ENCODE data around the gene DMGDH. TPM values are rescaled to one million over a fixed set of nuclear protein-coding genes. Genes with fewer than 3 reads are reported as not detected.

DMGDH gene
- total RNA-seq, result under 1 TPM in 1 of 2 experiments, not detected in 1; 0.67 TPM

DNA sequence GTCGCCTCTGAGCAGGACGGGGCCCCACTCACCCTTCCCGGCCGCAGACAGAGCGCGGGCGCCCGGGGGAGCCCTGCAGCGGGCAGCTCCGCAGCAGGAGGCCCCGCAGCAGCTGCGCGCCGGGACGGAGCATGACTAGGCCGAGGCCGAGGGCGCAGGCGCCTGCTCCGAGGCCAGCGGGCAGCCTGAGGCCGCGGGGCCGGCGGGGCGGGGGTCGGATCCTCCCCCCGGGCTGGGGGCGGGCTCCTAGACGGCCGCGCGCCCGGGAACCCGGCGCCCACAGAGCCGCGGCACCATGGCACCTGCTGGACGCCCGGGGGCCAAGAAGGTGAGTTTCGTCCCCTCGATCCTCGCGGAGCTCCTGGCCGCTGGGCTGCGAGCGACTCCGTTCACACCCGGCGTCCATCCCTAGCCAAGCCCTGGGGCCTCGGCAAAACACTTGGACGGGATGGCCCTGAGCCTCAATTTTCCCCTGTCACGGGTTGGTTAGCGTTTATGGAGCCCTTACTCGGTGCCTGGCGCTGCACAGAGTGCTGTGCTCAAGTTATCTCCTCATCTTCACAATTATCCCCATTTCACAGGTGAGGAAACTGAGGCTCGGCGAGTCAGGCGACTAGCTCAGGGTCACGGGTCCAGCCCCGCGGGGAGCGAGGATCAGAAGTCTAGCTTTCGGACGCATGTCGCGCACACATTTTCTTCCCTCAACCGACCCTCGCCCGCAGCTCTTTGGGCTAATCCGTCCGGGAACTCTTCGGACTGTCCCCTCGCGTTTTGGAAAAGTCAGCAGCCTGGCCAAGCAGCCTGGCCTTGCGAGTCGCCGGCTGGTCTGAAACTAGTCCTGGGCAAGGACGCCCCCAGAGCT, at the start of gene DMGDH, which contains the start of gene BHMT2:
Gene DMGDH (minus strand): TSS at position 187 of the 862 bp plus-strand sequence. CDS start 54 bp downstream, at position 133.
Gene BHMT2 (plus strand): TSS at position 280 of the 862 bp plus-strand sequence. CDS start 16 bp downstream, at position 296.
- H3K27ac Mint-ChIP-seq, result no peak within 1 kb of the TSS
- ATAC-seq (ENCODE audit: low read depth) (peak; percentile 47), DNase-seq (peak; percentile 31)
- POLR2A ChIA-PET, result no interaction called here
- peaks cover 45% of the 10 kb centered on the region for H3K27me3 Mint-ChIP-seq
- H3K9me3 Mint-ChIP-seq, result peaks cover 10% of the 10 kb centered on the region
- H3K4me3 Mint-ChIP-seq, result no peak within 1 kb of the TSS
- H3K36me3 Mint-ChIP-seq, result peaks cover 3% of the 10 kb centered on the region
- peaks cover 4% of the 10 kb centered on the region for H3K4me1 Mint-ChIP-seq

DNA sequence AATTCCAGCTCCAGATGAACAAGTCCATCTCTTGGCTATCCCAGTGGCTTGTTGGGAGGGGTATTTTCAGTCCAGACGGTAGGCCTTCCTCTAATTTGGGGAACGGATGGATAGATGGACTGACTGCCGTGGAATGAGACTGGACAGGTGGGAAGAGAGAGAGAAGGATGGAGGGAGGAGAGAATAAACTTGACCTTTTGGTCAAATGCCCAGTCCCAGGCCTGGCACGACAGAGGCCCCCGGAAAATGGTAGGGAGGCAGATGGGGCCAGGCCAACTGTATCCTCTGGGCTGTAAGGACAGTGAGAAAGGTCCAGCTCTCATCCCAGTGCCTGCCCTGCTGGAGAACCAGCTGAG, 43.2 kb upstream of the DMGDH start:
- ATAC-seq (ENCODE audit: low read depth) (no peak), DNase-seq (no peak)
- POLR2A ChIA-PET, result no interaction called here
- H3K27ac Mint-ChIP-seq, result no peak overlapping the region
- H3K4me1 Mint-ChIP-seq, result peaks cover 5% of the 10 kb centered on the region
- H3K36me3 Mint-ChIP-seq, result no peaks in the 10 kb centered on the region
- H3K4me3 Mint-ChIP-seq, result no peak overlapping the region
- H3K9me3 Mint-ChIP-seq, result no peaks in the 10 kb centered on the region
- peaks cover 67% of the 10 kb centered on the region for H3K27me3 Mint-ChIP-seq

DNA sequence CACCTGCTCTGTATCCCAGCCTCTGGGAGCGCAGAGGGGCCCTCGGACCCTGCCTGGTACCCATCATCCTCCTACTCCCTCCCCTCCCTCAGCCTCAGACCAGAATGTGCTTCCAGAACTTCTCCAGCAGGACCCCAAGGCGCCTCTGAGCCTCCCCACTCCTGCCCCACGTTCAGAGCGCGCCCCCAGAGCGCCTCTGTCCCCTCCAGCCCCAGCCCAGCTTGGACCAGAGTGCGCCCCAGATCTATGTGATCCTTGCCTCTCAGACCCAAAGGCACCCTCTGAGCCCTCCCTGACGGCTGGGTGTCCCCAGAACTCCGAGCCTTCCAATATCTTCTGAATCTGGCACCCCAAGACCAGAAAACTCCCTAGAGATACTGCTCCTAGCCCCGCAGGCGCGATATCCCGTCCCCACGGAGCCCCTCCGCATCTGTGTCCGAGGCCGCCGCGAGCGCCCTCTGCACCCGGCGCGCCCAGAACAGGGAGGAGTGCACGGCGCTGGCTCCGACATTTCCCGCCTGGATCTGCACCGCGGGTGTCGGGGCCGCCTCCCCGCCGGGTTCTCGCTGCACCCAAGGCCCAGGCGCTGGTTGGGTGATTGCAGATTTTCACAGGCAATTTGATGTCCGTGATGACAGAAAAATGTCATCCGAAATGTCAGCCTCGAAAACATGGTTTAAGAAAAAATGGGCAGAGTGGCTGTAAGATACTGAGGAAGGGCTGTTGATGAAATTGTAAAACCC, 42.7 kb upstream of the DMGDH start:
- Mint-ChIP-seq H3K4me1 (peaks cover 6% of the 10 kb centered on the region), H3K9me3 (no peaks in the 10 kb centered on the region), H3K36me3 (no peaks in the 10 kb centered on the region), H3K27ac (no peak overlapping the region), H3K4me3 (no peak overlapping the region), H3K27me3 (peaks cover 72% of the 10 kb centered on the region)
- DNase-seq (no peak), ATAC-seq (ENCODE audit: low read depth) (no peak)
- POLR2A ChIA-PET, result no interaction called here

DNA sequence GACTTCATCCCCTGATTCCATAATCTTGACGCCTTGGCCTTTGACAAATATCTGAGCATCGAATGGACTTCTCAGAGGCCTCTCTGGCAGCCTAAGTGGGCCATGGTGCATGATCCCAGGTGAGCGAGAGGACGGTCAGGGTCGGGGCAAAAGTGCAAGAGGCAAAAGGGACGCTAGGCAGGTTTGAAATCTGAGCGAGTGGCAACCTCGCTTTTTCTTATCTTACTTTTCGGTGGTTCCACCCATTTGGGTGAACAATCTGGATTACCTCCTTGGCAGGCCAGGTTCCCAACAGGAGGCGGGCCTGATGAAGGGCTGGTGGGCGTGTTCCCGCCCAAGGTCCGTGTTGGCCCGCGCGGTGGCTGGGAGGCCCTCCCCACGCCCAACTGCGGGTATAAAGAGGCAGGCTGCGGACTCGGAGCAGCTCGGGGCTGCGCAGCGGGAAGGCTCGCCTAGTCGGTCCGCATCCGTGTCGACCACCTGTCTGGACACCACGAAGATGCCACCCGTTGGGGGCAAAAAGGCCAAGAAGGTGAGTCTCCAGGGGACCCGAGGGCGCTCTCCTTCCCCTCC, 42.0 kb upstream of the DMGDH start, which contains the start of gene BHMT:
Gene BHMT (plus strand): TSS at position 423 of the 573 bp plus-strand sequence. CDS start 77 bp downstream, at position 500.
- Mint-ChIP-seq H3K27me3 (peaks cover 75% of the 10 kb centered on the region), H3K27ac (no peak within 1 kb of the TSS), H3K4me1 (peaks cover 9% of the 10 kb centered on the region), H3K9me3 (no peaks in the 10 kb centered on the region), H3K4me3 (no peak within 1 kb of the TSS), H3K36me3 (no peaks in the 10 kb centered on the region)
- ATAC-seq (ENCODE audit: low read depth) (no peak), DNase-seq (no peak)
- POLR2A ChIA-PET, result no interaction called here

DNA sequence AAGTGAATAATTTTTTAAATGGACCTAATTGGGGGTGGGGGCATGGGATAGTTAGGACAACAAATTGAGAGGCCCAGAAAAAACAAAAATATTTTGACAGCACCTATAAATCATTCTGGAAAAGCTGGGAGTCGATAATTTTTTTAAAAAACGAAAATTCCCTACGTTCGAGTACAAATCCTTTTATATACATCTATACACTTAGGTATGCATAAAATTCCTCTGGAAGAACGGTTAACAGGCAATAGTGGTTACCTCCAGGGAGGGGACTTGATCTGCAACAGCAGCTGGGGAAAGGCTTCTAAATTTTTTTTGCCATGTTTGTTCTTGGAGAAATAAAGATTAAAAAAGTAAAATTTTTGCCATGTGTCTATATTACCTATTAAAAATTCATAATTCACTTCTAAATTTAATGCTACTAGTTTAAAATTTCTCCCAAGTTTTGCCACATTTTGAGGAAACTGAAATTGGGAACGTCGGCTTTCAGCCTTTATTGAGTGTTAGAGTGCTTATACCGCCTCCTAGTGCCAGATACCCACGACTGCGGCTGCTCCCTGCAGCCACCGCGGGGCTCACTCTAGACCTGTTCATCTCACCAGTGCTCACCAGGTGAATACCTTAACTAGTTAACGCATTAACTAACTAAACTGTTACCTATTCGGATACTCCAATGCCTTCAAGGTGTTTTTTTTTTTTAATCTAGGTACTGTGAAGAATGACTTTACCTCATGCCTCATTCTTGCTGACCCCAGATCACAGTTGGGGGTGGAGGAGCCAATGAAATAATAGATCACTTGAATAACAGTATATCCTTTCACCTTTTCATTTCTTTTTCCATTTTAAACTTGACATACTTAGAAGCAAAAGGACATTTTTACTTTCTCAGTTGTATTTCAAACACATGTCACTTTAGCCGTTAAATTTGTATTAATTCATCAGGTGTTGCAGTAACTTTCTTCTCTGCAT, 40.3 kb upstream of the DMGDH start:
- no peaks in the 10 kb centered on the region for H3K36me3 Mint-ChIP-seq
- ATAC-seq (ENCODE audit: low read depth) (peak; percentile 50), DNase-seq (peak; percentile 32)
- POLR2A ChIA-PET, result no interaction called here
- no peak overlapping the region for H3K27ac Mint-ChIP-seq
- H3K27me3 Mint-ChIP-seq, result peaks cover 74% of the 10 kb centered on the region
- H3K9me3 Mint-ChIP-seq, result no peaks in the 10 kb centered on the region
- H3K4me3 Mint-ChIP-seq, result no peak overlapping the region
- peaks cover 9% of the 10 kb centered on the region for H3K4me1 Mint-ChIP-seq

DNA sequence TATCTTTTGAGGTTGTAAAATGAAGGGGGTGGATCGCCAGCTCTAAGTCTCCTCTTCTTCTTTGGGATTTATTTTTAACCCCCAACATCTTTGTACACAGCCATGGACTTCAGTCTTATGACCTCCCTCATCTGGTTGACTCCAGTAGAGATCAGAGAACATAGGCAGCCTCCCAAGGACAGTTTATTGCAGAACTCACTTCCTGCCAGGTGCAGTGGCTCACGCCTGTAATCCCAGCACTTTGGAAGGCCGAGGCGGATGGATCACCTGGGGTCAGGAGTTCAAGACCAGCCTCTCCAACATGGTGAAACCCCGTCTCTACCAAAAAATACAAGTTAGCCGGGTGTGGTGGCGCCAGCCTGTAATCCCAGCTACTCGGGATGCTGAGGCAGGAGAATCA, 39.3 kb upstream of the DMGDH start:
- POLR2A ChIA-PET, result no interaction called here

DNA sequence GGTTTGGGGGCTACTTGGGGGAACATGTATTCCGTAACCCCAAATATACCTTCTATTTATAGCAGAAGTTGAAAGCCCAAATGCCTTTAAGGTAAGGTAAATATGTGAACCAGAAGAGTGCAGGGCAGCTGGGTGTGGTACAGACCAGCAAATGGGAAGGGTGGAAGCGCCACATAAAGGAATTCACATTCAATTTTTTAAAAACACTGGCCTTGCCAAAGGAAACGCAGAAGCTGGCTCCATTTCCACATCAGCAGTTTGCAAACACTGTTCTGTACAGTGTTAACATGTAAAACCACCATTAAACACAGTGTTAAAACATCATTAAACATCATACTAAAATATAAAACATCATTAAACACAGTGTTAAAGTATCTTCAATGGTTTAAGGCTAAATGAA, 38.6 kb upstream of the DMGDH start:
- Mint-ChIP-seq H3K4me1 (peaks cover 9% of the 10 kb centered on the region), H3K9me3 (no peaks in the 10 kb centered on the region), H3K27ac (no peak overlapping the region), H3K36me3 (no peaks in the 10 kb centered on the region), H3K4me3 (no peak overlapping the region), H3K27me3 (peaks cover 63% of the 10 kb centered on the region)
- DNase-seq (no peak), ATAC-seq (ENCODE audit: low read depth) (no peak)
- POLR2A ChIA-PET, result no interaction called here

More for the DNA sequence above, 39.3 kb upstream of the DMGDH start:
- ATAC-seq (ENCODE audit: low read depth), result no peak
- peaks cover 9% of the 10 kb centered on the region for H3K4me1 Mint-ChIP-seq
- H3K4me3 Mint-ChIP-seq, result no peak overlapping the region
- peaks cover 68% of the 10 kb centered on the region for H3K27me3 Mint-ChIP-seq
- no peaks in the 10 kb centered on the region for H3K9me3 Mint-ChIP-seq
- no peak overlapping the region for H3K27ac Mint-ChIP-seq
- no peaks in the 10 kb centered on the region for H3K36me3 Mint-ChIP-seq
- DNase-seq, result no peak

DNA sequence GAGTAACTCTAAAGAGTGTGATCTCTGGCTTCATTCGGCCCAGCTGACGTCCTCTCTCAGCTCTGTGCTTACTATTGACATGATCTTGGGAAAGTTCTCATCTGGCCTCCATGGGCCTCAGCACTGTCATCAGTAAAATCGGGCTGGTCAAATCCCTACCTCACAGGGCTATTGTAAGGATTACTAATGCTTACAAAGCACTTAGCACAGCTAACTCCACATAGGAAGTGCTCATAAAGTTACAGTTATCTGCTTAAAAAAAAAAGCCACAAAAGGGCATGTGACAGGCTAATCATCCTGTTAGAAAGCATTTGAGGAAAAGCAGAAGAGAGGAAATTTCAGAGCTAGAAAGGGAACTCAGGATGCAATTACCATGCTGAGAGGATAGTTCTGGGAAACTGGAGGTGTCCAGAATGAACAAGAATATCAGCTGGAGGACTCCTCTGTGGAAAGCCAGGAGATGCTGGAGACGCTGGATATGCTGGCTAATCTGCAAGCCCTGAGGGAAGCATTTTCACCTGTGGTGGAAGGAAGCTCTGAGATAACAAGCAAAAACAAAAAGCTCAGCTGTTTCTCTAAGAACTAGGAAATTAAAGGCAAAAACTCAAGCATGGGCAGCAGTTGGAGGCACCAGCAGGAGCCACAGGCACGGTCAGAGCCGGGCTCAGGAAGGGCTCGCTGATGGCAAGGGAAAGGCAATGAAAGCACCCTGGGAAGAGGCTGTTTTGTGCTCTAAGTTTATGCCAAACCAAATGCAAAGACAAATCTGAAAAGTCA, 37.7 kb upstream of the DMGDH start:
- Mint-ChIP-seq H3K4me1 (peaks cover 9% of the 10 kb centered on the region), H3K27ac (no peak overlapping the region), H3K27me3 (peaks cover 54% of the 10 kb centered on the region), H3K36me3 (no peaks in the 10 kb centered on the region), H3K4me3 (no peak overlapping the region), H3K9me3 (no peaks in the 10 kb centered on the region)
- POLR2A ChIA-PET, result no interaction called here
- DNase-seq (no peak), ATAC-seq (ENCODE audit: low read depth) (no peak)

DNA sequence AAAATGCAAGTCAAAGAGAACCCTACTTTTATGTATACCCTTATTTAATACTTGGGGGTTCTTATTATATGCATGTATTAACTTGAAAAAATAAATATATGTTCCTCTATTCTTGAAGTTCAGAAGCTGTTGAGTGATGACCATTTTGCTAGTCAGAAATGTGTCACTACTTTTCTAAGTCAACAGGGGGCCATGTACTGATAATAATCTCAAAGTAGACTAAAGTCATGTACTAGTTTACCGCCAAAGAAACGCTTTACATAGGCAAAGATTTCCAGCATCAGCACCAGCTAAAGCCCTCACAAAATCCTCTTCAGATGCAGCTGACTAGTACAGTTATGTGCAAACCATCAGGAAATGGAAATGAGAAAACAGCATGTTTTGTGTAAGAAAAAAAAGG, 36.4 kb upstream of the DMGDH start:
- POLR2A ChIA-PET, result no interaction called here
- peaks cover 42% of the 10 kb centered on the region for H3K27me3 Mint-ChIP-seq
- H3K36me3 Mint-ChIP-seq, result no peaks in the 10 kb centered on the region
- H3K9me3 Mint-ChIP-seq, result peaks cover 3% of the 10 kb centered on the region
- peaks cover 6% of the 10 kb centered on the region for H3K4me1 Mint-ChIP-seq
- DNase-seq, result no peak
- H3K4me3 Mint-ChIP-seq, result no peak overlapping the region
- no peak overlapping the region for H3K27ac Mint-ChIP-seq
- no peak for ATAC-seq (ENCODE audit: low read depth)

DNA sequence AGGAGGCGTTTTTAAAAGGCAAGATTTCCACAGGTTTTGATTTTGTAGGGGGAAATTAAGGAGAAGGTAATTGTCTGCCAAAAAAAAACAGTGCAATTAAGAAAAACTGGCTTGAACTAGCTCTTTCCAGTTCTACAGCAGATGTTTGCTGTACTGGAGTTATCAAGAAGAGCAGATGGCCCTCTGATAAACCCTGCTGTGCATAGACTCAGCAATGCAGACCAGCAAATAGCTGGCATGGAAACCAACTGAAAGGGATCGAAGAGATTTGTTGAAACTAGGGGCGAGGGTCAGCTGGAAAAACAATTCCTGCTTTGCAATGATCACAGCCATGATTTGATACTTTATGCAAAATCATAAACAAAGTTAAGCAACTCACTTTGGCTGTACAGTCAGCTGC, 24.3 kb upstream of the DMGDH start:
- Mint-ChIP-seq H3K27ac (no peak overlapping the region), H3K36me3 (no peaks in the 10 kb centered on the region), H3K4me1 (no peaks in the 10 kb centered on the region), H3K4me3 (no peak overlapping the region), H3K27me3 (peaks cover 15% of the 10 kb centered on the region), H3K9me3 (no peaks in the 10 kb centered on the region)
- POLR2A ChIA-PET, result no interaction called here
- ATAC-seq (ENCODE audit: low read depth) (no peak), DNase-seq (no peak)

DNA sequence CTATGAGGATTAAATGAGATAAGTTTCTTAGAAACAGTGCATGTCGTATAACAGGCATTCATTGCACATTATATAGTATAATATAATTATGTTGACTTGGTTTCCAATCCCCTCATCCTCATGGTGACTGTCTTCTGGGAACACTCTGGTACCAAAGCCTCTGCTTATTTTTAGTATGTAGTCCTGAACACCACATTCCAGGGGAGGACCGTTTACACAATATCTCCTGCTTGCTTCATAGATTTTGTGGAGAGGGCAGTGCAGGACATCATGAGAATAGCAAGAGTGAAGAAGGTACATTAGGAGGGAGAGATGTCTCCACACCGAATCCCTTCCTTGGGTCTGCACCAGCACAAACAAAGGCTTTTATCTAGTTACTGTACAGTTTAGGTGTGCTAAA, 21.6 kb upstream of the DMGDH start:
- no peaks in the 10 kb centered on the region for H3K36me3 Mint-ChIP-seq
- no peaks in the 10 kb centered on the region for H3K9me3 Mint-ChIP-seq
- ATAC-seq (ENCODE audit: low read depth) (no peak), DNase-seq (no peak)
- H3K27me3 Mint-ChIP-seq, result peaks cover 18% of the 10 kb centered on the region
- H3K4me3 Mint-ChIP-seq, result no peak overlapping the region
- POLR2A ChIA-PET, result no interaction called here
- no peak overlapping the region for H3K27ac Mint-ChIP-seq
- H3K4me1 Mint-ChIP-seq, result peaks cover 1% of the 10 kb centered on the region

DNA sequence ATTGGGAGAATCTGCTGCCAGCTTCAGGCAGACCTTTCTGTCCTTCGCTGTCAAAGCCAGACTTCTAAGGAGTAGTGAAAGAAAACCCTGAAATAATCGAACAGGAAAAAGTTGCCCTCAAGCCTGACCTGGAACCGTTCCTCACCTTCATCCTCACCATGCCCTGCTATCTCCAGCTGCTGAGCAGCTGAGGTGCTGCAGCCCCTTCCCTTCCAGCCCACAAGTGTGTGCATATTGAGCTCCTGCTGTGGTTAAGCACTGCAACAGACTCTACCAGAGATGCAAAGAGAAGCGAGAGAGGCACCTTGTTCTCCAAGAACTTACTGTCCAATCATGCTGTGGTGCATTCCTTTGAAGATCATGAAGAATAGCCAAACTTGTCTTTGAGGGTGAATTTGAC, 19.0 kb upstream of the DMGDH start:
- no peaks in the 10 kb centered on the region for H3K9me3 Mint-ChIP-seq
- no peak for DNase-seq
- H3K4me1 Mint-ChIP-seq, result peaks cover 1% of the 10 kb centered on the region
- H3K36me3 Mint-ChIP-seq, result no peaks in the 10 kb centered on the region
- ATAC-seq (ENCODE audit: low read depth), result no peak
- H3K27me3 Mint-ChIP-seq, result peaks cover 14% of the 10 kb centered on the region
- H3K4me3 Mint-ChIP-seq, result no peak overlapping the region
- no peak overlapping the region for H3K27ac Mint-ChIP-seq
- POLR2A ChIA-PET, result no interaction called here

Measured in activated naive CD8-positive, alpha-beta T cell treated with anti-CD3 and anti-CD28 coated beads, Interleukin-2, amount 10 ng/mL, durations not matched to agents 7 days and 5 days (primary cell).